Measurements from ENCODE around the gene IQCH.

- TF ChIP-seq POLR2AphosphoS5 (IDR thresholded peaks at IDR 0.05) (no peak), POLR2A (IDR thresholded peaks at IDR 0.05) (no peak)
- TF ChIP-seq, protein P1, sequence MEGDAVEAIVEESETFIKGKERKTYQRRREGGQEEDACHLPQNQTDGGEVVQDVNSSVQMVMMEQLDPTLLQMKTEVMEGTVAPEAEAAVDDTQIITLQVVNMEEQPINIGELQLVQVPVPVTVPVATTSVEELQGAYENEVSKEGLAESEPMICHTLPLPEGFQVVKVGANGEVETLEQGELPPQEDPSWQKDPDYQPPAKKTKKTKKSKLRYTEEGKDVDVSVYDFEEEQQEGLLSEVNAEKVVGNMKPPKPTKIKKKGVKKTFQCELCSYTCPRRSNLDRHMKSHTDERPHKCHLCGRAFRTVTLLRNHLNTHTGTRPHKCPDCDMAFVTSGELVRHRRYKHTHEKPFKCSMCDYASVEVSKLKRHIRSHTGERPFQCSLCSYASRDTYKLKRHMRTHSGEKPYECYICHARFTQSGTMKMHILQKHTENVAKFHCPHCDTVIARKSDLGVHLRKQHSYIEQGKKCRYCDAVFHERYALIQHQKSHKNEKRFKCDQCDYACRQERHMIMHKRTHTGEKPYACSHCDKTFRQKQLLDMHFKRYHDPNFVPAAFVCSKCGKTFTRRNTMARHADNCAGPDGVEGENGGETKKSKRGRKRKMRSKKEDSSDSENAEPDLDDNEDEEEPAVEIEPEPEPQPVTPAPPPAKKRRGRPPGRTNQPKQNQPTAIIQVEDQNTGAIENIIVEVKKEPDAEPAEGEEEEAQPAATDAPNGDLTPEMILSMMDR (IDR thresholded peaks at IDR 0.05) = no peak
These were observed 260.5 kb downstream of the IQCH start for GRCh38 chr15:67515090-67515489.
